Testis (tissue), 2 donors: ENCODE data around the gene DDAH1.

ENCODE experiments used
- CTCF ChIP-seq, 3 experiments: fragments of 450-650 bp in 2 of 3; fragments of 200-600 bp in 1 of 3; sonication (generic) in 1 of 3; IDR thresholded peaks; one replicate each; pipeline ENCODE4 v1.5.1; 2016 to 2019; ENCODE audit warnings: antibody characterized with exemption in 3 of 3, mild to moderate bottlenecking in 2 of 3, moderate library complexity in 1 of 3
- POLR2A ChIP-seq: fragments of 450-650 bp; IDR thresholded peaks from one replicate; pipeline ENCODE4 v1.6.1; 2017; ENCODE audit warnings: antibody characterized with exemption, mild to moderate bottlenecking, moderate library complexity

DNA sequence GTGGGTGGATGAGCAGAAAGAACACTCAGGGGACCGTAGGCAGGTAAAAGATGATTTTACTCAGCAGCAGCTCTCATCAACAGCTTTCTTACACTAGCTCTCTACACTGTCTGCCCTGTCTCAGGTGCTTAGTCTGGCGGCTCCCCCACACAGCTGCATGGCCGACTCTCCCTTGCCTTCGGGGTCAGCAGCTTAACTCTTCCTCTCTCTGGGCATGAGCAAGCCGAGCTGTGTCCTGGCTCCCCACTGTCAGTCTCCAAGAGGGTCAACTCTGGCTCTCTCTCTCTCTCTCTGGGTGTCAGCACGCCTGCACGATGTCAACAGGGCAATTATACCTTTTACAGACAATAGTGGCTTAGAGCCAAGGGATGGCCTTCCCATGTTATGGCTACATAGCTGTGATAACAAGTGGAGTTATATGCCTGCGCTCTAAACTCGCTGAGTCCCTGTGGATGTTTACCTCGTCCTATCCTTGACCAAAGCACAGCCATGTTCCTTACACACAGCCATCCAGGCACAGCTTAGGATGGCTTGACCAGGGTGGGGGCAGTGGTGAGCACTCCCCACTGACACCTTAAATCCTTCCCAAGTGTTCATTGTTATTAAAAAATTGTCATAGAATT, 185.4 kb downstream of the DDAH1 start:
- TF ChIP-seq CTCF (IDR thresholded peaks at IDR 0.05) (no peak), POLR2A (no peak)
